ENCODE measurements around the gene CTCFL. TPM values are rescaled to one million over a fixed set of nuclear protein-coding genes. Genes with fewer than 3 reads are reported as not detected.

The CTCFL gene
- total and polyA plus RNA-seq, 2 of the 8 experiments (the other 6 are each of a cell fraction or from before 2014, with no cell fraction given) = 0.30 to 0.80 TPM

DNA sequence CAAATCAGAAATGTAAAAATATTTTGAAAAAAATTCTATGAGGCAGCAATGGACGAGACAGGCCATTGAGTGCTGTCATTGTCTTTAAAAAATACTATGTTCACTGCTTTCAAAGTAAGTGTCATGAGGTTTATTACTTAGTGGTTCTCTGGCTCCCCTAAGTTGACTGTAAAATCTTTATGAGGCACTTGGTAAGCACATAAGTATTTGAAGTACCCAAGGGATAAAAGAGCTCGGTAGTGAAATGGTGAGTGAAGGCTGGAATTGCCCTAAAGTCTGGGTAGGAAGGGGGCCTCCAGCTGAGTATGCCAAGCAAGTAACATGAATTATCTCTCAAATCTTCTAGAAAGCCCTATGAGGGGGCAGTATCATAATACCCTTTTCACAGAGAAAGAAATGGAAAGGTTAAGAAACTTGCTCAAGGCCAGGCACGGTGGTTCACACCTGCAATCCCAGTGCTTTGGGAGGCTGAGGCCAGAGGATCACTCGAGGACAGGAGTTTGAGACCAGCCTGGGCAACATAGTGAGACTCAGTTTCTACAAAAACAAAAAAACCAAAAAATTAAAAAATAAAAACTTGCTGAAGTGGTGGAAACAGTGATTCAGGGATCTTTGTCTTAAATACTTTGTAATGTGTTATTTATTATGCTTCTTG lies 5.5 kb upstream of the CTCFL start (continued):
- no peak for TF ChIP-seq CEBPB (IDR thresholded peaks at IDR 0.05; ENCODE audit: low read depth, low read length)

Data from H1 (cell line).